Sigmoid colon (tissue), 7 donors: Measurements from ENCODE around the gene SFMBT1. TPM values are rescaled to one million over a fixed set of nuclear protein-coding genes. Genes with fewer than 3 reads are reported as not detected.

Source experiments
- DNase-seq: peaks from one replicate; pipeline ENCODE4 v3.0.0-alpha.2; 2019
- H3K27ac ChIP-seq, 4 donors: fragments of 200-600 bp; sonication (generic); one replicate each; pipeline ENCODE4 v1.5.1; 2016 to 2019; ENCODE audit warnings: mild to moderate bottlenecking in 1 of 4
- H3K27me3 ChIP-seq, 3 donors: fragments of 200-600 bp; sonication (generic); one replicate each; pipeline ENCODE4 v1.5.1; 2019; ENCODE audit warnings: mild to moderate bottlenecking in 1 of 3
- H3K36me3 ChIP-seq, 4 donors: fragments of 200-600 bp; sonication (generic); one replicate each; pipeline ENCODE4 v1.5.1; 2016 to 2019
- H3K4me1 ChIP-seq, 4 donors: fragments of 200-600 bp; sonication (generic); one replicate each; pipeline ENCODE4 v1.5.1; 2017 to 2019
- H3K4me3 ChIP-seq, 4 donors: fragments of 200-600 bp; sonication (generic); one replicate each; pipeline ENCODE4 v1.5.1; 2017 to 2019; ENCODE audit warnings: mild to moderate bottlenecking in 2 of 4, moderate library complexity in 1 of 4
- H3K9me3 ChIP-seq, 4 donors: fragments of 200-600 bp in 3 of 4; sonication (generic) in 3 of 4; one replicate each; pipeline versions ENCODE4 v1.5.1 to v1.6.1; 2013 to 2019
- EP300 ChIP-seq, 4 donors: sonication (generic); formaldehyde crosslinking; IDR thresholded peaks; one replicate each; pipeline ENCODE4 v1.6.1; 2017; ENCODE audit warnings: antibody characterized with exemption in 4 of 4
- POLR2A ChIP-seq, 2 donors: fragments of 450-650 bp; IDR thresholded peaks; one replicate each; pipeline ENCODE4 v1.6.1; 2016; ENCODE audit warnings: antibody characterized with exemption in 2 of 2, mild to moderate bottlenecking in 2 of 2, moderate library complexity in 2 of 2
- POLR2AphosphoS5 ChIP-seq, 4 donors: sonication (generic); formaldehyde crosslinking; IDR thresholded peaks; one replicate each; pipeline ENCODE4 v1.6.1; 2017; ENCODE audit warnings: antibody characterized with exemption in 4 of 4
- WGBS, 2 donors: extraction: QIAGEN DNeasy Blood & Tissue Kit; methylation state at CpG; one replicate each; pipeline ENCODE4 v1.1.7; 2013; 5-methylcytosine and 5-hydroxymethylcytosine counted together
- intact Hi-C: fragments of 100-400 bp; cut with DNase I; formaldehyde crosslinking; loops from one replicate; pipeline ENCODE4 v1.15.1; 2023
- polyA plus RNA-seq, 3 donors: library from polyadenylated mRNA; stranded (reverse); fragments of 200-250 nt; gene quantifications; one replicate each; pipeline ENCODE4 v1.2.3, GENCODE V29; 2013
- total RNA-seq, 4 donors: library from RNA; depleted of rRNA; stranded (reverse); fragments of >200 nt; gene quantifications; one replicate each; pipeline ENCODE4 v1.1.0, GENCODE V29; 2016
- TF ChIP-seq, protein P1 (sequence below), 4 experiments: fragments of 450-650 bp in 3 of 4; fragments of 200-600 bp in 1 of 4; IDR thresholded peaks; one replicate each; pipeline ENCODE4 v1.5.1; 2016 to 2019; ENCODE audit warnings: antibody characterized with exemption in 4 of 4, mild to moderate bottlenecking in 3 of 4, moderate library complexity in 2 of 4
- donor health status: healthy with polysubstance abuse.
- donor health status: Bipolar disorder and iron deficiency.
- donor health status: healthy.

The SFMBT1 gene
- total and polyA plus RNA-seq, 7 donors = 4.8 to 16.1 (median 10.2) TPM

DNA sequence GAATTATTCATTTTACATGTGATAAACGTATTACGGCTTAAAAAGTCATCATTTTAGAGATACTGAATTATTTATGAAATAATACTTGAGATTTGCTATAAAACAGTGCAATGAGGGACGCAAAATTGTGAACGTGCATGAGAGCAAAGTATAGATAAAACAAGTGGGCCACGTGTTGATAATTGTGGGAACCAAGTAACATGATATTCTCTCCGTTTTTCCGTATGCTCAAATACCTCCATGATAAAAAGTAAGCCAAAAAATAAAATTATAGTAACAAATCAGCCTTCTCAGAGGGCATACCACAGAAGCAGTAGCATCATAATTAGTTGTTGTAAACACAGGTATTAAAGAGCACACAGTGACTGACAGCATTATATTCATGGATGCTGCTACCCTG, 42.6 kb downstream of the SFMBT1 start:
- Histone ChIP-seq H3K27ac (no peak overlapping the region), H3K9me3 (no peaks in the 10 kb centered on the region), H3K36me3 (no peaks in the 10 kb centered on the region), H3K27me3 (no peaks in the 10 kb centered on the region), H3K4me3 (no peak overlapping the region), H3K4me1 (no peaks in the 10 kb centered on the region)
- intact Hi-C loops = no loop called here
- no peak for DNase-seq
- TF ChIP-seq, protein P1, sequence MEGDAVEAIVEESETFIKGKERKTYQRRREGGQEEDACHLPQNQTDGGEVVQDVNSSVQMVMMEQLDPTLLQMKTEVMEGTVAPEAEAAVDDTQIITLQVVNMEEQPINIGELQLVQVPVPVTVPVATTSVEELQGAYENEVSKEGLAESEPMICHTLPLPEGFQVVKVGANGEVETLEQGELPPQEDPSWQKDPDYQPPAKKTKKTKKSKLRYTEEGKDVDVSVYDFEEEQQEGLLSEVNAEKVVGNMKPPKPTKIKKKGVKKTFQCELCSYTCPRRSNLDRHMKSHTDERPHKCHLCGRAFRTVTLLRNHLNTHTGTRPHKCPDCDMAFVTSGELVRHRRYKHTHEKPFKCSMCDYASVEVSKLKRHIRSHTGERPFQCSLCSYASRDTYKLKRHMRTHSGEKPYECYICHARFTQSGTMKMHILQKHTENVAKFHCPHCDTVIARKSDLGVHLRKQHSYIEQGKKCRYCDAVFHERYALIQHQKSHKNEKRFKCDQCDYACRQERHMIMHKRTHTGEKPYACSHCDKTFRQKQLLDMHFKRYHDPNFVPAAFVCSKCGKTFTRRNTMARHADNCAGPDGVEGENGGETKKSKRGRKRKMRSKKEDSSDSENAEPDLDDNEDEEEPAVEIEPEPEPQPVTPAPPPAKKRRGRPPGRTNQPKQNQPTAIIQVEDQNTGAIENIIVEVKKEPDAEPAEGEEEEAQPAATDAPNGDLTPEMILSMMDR (IDR thresholded peaks at IDR 0.05) = no peak
- TF ChIP-seq POLR2AphosphoS5 (IDR thresholded peaks at IDR 0.05) (no peak), EP300 (IDR thresholded peaks at IDR 0.05) (no peak), POLR2A (IDR thresholded peaks at IDR 0.05) (no peak)
- 94 to 96% methylated on average over 7 of the region's 7 CpGs for WGBS, 2 donors

DNA sequence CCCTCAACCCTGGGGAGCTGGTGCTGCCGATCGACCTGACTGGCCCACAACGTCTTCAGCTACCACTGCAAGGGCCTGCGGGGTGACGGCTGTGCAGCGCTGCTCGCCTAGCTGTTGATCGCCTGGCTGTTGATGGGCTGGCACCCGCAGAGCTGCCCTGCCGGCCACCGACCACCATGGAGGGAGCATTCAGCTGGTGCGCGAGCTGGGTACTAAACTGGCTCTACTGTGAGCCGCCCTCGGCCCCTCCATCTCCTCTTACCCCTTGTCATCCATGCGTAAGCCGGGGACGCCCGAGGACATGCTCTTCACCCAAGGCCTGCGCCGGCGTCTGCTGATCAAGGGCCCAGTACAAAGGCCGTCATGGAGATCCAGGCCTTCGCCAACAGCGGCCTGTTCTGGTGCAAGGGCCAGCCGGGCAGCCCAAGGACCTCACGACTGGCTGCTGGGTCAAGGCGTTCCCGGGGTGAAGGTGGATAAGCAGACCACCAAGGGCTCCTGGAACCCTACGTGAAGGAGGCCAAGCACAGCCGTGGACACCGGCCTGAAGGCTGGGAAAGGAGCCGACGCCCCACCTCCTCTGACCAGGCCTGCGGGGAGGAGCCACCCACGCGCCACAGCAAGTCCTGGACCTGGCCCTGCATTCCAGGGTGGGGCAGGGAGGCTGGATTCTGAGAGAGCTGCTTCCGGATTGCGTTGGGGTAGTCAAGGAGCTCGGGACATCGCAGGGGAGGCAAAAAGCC, 46.9 kb downstream of the SFMBT1 start:
- 93 to 96% methylated on average over 41 of the region's 41 CpGs for WGBS, 2 donors
- TF ChIP-seq POLR2A (IDR thresholded peaks at IDR 0.05) = no peak
- TF ChIP-seq POLR2AphosphoS5 (IDR thresholded peaks at IDR 0.05) = no peak
- TF ChIP-seq, protein P1 (IDR thresholded peaks at IDR 0.05) = no peak
- TF ChIP-seq EP300 (IDR thresholded peaks at IDR 0.05) = no peak
- no peak overlapping the region for H3K4me3 ChIP-seq
- H3K4me1 ChIP-seq = no peaks in the 10 kb centered on the region
- H3K9me3 ChIP-seq = no peaks in the 10 kb centered on the region
- no peak for DNase-seq
- H3K27ac ChIP-seq = no peak overlapping the region
- intact Hi-C loops = no loop called here
- no peaks in the 10 kb centered on the region for H3K36me3 ChIP-seq
- no peaks in the 10 kb centered on the region for H3K27me3 ChIP-seq

DNA sequence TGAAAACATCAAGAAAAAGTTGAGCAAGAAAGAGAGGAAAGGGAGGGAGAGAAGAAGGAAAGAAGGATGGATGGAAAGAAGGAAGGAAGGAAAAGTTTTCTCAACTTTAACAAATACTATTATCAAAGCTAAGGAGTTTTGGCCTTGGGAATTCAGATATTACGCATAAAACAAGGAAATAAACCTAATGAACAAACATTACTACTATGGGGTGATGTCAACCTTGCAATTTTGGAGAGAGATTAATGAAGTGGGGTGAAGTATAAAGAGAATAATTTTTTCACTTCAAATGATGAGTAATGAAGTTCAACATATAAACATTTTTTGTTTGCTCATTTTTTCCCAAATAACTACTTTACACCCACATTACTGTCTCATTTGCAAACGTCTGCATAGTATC, 55.2 kb downstream of the SFMBT1 start:
- TF ChIP-seq POLR2A (IDR thresholded peaks at IDR 0.05) (no peak), POLR2AphosphoS5 (IDR thresholded peaks at IDR 0.05) (no peak), EP300 (IDR thresholded peaks at IDR 0.05) (no peak)
- TF ChIP-seq, protein P1 (IDR thresholded peaks at IDR 0.05) = no peak
- intact Hi-C loops = no loop called here
- H3K9me3 ChIP-seq = no peaks in the 10 kb centered on the region
- 75 to 80% methylated on average over 2 of the region's 2 CpGs for WGBS, 2 donors
- H3K4me1 ChIP-seq = no peaks in the 10 kb centered on the region
- H3K4me3 ChIP-seq = no peak overlapping the region
- no peak for DNase-seq
- H3K27me3 ChIP-seq = no peaks in the 10 kb centered on the region
- H3K36me3 ChIP-seq = no peaks in the 10 kb centered on the region
- H3K27ac ChIP-seq = no peak overlapping the region

DNA sequence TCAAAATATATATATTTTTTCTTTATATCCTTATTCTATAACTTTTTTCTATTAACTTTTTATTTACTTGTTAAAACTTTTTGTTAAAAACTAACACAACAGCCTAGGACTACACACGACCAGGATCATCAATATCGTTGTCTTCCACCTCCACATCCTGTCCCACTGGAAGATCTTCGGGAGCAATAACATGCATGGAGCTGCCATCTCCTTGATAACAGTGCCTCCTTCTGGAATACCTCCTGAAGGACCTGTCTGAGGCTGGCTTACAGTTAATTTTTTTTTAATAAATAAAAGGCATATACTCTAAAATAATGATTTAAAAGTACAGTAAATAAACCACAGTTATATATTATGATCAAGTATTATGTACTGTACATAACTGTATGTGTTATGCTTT, 58.9 kb downstream of the SFMBT1 start:
- Histone ChIP-seq H3K4me1 (no peaks in the 10 kb centered on the region), H3K27me3 (no peaks in the 10 kb centered on the region), H3K9me3 (no peaks in the 10 kb centered on the region), H3K4me3 (no peak overlapping the region), H3K27ac (no peak overlapping the region), H3K36me3 (no peaks in the 10 kb centered on the region)
- no peak for DNase-seq
- TF ChIP-seq POLR2AphosphoS5 (IDR thresholded peaks at IDR 0.05) (no peak), EP300 (IDR thresholded peaks at IDR 0.05) (no peak), POLR2A (IDR thresholded peaks at IDR 0.05) (no peak)
- TF ChIP-seq, protein P1 (IDR thresholded peaks at IDR 0.05) = no peak
- 44 to 78% methylated on average over 3 of the region's 3 CpGs for WGBS, 2 donors
- intact Hi-C loops = no loop called here

DNA sequence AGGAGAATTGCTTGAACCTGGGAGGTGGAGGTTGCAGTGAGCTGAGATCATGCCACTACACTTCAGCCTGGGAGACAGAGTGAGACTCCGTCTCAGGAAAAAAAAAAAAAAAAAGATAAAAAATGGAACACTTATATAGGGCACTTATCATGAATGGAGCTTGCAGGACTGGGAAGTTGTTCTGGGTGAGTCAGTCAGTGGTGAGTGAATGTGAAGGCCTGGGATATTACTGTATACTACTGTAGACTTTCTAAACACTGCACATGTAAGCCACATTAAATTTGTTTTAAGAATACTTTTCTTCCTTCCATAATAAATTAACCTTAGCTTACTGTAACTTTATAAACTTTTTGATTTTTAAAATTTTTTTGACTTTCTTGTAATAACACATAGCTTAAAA, 59.8 kb downstream of the SFMBT1 start:
- Histone ChIP-seq H3K4me1 (no peaks in the 10 kb centered on the region), H3K27me3 (no peaks in the 10 kb centered on the region), H3K9me3 (no peaks in the 10 kb centered on the region), H3K36me3 (no peaks in the 10 kb centered on the region), H3K27ac (no peak overlapping the region), H3K4me3 (no peak overlapping the region)
- 86 to 89% methylated on average over 1 of the region's 1 CpG for WGBS, 2 donors
- no peak for DNase-seq
- intact Hi-C loops = no loop called here
- TF ChIP-seq EP300 (IDR thresholded peaks at IDR 0.05) (no peak), POLR2AphosphoS5 (IDR thresholded peaks at IDR 0.05) (no peak), POLR2A (IDR thresholded peaks at IDR 0.05) (no peak)
- TF ChIP-seq, protein P1 (IDR thresholded peaks at IDR 0.05) = no peak
